SHP77 (cell line): ENCODE measurements around the gene PIGU.

ENCODE experiments used
- DNase-seq, 2 experiments: peaks; one replicate each; lab custom pipeline; 2025; lab: John Stamatoyannopoulos, UW

PIGU gene

GRCh38 chr20:34512266-34512954, 164.5 kb downstream of the PIGU start:
- DNase-seq = no peak

GRCh38 chr20:34511891-34512265, 165.0 kb downstream of the PIGU start:
- DNase-seq = no peak

- DNase-seq = no peak
These were observed 166.3 kb downstream of the PIGU start for GRCh38 chr20:34510575-34510974.
